GM12878 (cell line): ENCODE results near the gene LAMA2.

Experiments used
- ASH2L ChIP-seq: fragments of 300-600, 200-600 bp; sonication (generic); IDR thresholded peaks from 2 replicates; pipeline ENCODE4 v1.6.1; 2017; ENCODE audit warnings: low read depth, mild to moderate bottlenecking, borderline replicate concordance
- NBN ChIP-seq: fragments of 450-650 bp; IDR thresholded peaks from 2 replicates; pipeline ENCODE4 v1.6.1; 2016
- NR2C1 ChIP-seq: fragments of 450-650 bp; IDR thresholded peaks from 2 replicates; pipeline ENCODE4 v1.6.1; 2017; ENCODE audit warnings: antibody characterized with exemption, mild to moderate bottlenecking, moderate library complexity
- TF ChIP-seq, protein P1 (sequence below), 3 experiments: IDR thresholded peaks in 2 of 3; conservative IDR thresholded peaks in 1 of 3; 2 replicates each; pipeline ENCODE4 v1.5.1; 2011; ENCODE audit warnings: low read depth in 3 of 3, low read length in 3 of 3, mild to moderate bottlenecking in 3 of 3, control low read depth in 2 of 3, moderate library complexity in 2 of 3, inconsistent platforms in 1 of 3, mixed read lengths in 1 of 3; ENCODE audit not compliant: control insufficient read depth in 2 of 3, insufficient read depth in 1 of 3; ENCODE audit errors: extremely low read depth in 1 of 3

DNA sequence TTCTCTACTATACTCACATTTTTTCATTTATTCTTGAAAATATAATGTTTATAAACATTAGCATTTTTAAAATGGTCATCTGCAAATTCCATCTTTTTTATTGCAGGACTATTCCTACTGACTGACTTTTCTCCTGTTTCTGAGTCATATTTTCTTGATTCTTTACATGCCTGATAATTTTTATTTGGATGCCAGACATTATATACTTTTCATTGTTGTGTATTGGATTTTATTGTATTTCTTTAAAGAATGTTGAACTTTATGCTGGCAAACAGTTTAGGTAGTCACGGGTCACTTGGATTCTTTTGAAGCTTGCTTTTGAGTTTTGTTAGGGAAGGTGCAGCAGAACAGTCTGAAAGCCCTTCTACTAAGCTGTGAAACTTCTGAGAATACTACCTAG is 423.9 kb downstream of the LAMA2 start:
- no peak for TF ChIP-seq NBN
- no peak for TF ChIP-seq NR2C1
- TF ChIP-seq, protein P1, sequence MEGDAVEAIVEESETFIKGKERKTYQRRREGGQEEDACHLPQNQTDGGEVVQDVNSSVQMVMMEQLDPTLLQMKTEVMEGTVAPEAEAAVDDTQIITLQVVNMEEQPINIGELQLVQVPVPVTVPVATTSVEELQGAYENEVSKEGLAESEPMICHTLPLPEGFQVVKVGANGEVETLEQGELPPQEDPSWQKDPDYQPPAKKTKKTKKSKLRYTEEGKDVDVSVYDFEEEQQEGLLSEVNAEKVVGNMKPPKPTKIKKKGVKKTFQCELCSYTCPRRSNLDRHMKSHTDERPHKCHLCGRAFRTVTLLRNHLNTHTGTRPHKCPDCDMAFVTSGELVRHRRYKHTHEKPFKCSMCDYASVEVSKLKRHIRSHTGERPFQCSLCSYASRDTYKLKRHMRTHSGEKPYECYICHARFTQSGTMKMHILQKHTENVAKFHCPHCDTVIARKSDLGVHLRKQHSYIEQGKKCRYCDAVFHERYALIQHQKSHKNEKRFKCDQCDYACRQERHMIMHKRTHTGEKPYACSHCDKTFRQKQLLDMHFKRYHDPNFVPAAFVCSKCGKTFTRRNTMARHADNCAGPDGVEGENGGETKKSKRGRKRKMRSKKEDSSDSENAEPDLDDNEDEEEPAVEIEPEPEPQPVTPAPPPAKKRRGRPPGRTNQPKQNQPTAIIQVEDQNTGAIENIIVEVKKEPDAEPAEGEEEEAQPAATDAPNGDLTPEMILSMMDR (IDR thresholded peaks at IDR 0.05 in 2 of 3, conservative IDR thresholded peaks at IDR 0.05 in 1 of 3; ENCODE audit: control insufficient read depth in 2 of 3, extremely low read depth in 1 of 3, insufficient read depth in 1 of 3, low read depth in 3 of 3, low read length in 3 of 3): no peak
- TF ChIP-seq ASH2L: no peak
